ENCODE measurements around the gene VEPH1. TPM values are rescaled to one million over a fixed set of nuclear protein-coding genes. Genes with fewer than 3 reads are reported as not detected.

VEPH1 gene
- total RNA-seq, 1 experiment from 2014 or later: 7.7 TPM

GRCh38 chr3:157285141-157285540 lies 218.1 kb downstream of the VEPH1 start:
- no peak for TF ChIP-seq CTCF (conservative IDR thresholded peaks at IDR 0.05)
- H3K4ac ChIP-seq (ENCODE audit: low read depth, low read length): no peak overlapping the region
- H4K20me1 ChIP-seq (ENCODE audit: control insufficient read depth, insufficient read depth, insufficient read length): no peaks in the 10 kb centered on the region
- no peaks in the 10 kb centered on the region for H3K27me3 ChIP-seq (ENCODE audit: insufficient read depth, low read length)
- no peak overlapping the region for H2BK5ac ChIP-seq (ENCODE audit: insufficient read length, low read length)
- Mint-ChIP-seq H3K9me3 (no peaks in the 10 kb centered on the region), H3K36me3 (ENCODE audit: insufficient read depth in 1 of 3, low read depth in 3 of 3) (no peaks in the 10 kb centered on the region), H3K27me3 (ENCODE audit: low read depth) (no peaks in the 10 kb centered on the region), H3K4me1 (0 out of 4 replicates have a peak, but pooled peaks cover 0 to 2% of the 10 kb centered on the region in 2 experiments), H3K27ac (no peak overlapping the region), H3K4me3 (no peak overlapping the region)
- WGBS (ENCODE audit: extremely low coverage, insufficient read length, low lambda C conversion rate): no CpG with 5 or more reads among the region's 4 CpGs
- no peak overlapping the region for H4K5ac ChIP-seq (ENCODE audit: insufficient read length, low read depth, low read length)
- H3K23me2 ChIP-seq (ENCODE audit: insufficient read length, low read depth, low read length, poor library complexity, severe bottlenecking): no peaks in the 10 kb centered on the region
- H2BK120ac ChIP-seq (ENCODE audit: low read depth, low read length, poor library complexity, severe bottlenecking): no peak overlapping the region
- no peak overlapping the region for H2AK5ac ChIP-seq (ENCODE audit: insufficient read length, low read length)
- H3K4me2 ChIP-seq (ENCODE audit: insufficient read depth, insufficient read length, low read length): no peak overlapping the region
- 0 out of 2 replicates have a peak, but pooled peaks cover 1% of the 10 kb centered on the region for H3K4me1 ChIP-seq (ENCODE audit: insufficient read depth, low read length)
- no peak overlapping the region for H2BK20ac ChIP-seq (ENCODE audit: low read depth, low read length, poor library complexity, severe bottlenecking)
- H4K8ac ChIP-seq (replicated peaks; ENCODE audit: insufficient read length, low read depth, low read length): no peak overlapping the region
- H3K56ac ChIP-seq (ENCODE audit: insufficient read length, low read depth, low read length): no peak overlapping the region
- H3K9ac ChIP-seq (ENCODE audit: extremely low read depth, insufficient read length, low read length): no peak overlapping the region
- no peaks in the 10 kb centered on the region for H3K79me1 ChIP-seq (ENCODE audit: insufficient read depth, low read depth, low read length, poor library complexity, severe bottlenecking)
- no peak overlapping the region for H3T11ph ChIP-seq (ENCODE audit: low read length)
- H3K18ac ChIP-seq (ENCODE audit: insufficient read length, low read depth, low read length): no peak overlapping the region
- H3K23ac ChIP-seq (ENCODE audit: insufficient read length, low read depth, low read length): no peak overlapping the region
- no peak overlapping the region for H4K91ac ChIP-seq (ENCODE audit: insufficient read length, low read depth, low read length)
- no peak overlapping the region for H3K14ac ChIP-seq (ENCODE audit: insufficient read depth, low read length)
- DNase-seq: no peak
- H2BK15ac ChIP-seq (ENCODE audit: low read depth, low read length): no peak overlapping the region
- H3K9me3 ChIP-seq (ENCODE audit: control insufficient read depth, low read depth, low read length): no peaks in the 10 kb centered on the region
- H3K79me2 ChIP-seq (ENCODE audit: insufficient read depth, low read length): no peaks in the 10 kb centered on the region
- H2AFZ ChIP-seq (ENCODE audit: low read length): no peak overlapping the region
- H2BK12ac ChIP-seq (ENCODE audit: insufficient read length, low read depth, low read length): no peak overlapping the region
- H3K27ac ChIP-seq (ENCODE audit: insufficient read length, low read depth, low read length): no peak overlapping the region
